ENCODE measurements around the gene NAALADL2.

GRCh38 chr3:175185903-175186302 lies 326.8 kb downstream of the NAALADL2 start:
- TF ChIP-seq CTCF (IDR thresholded peaks at IDR 0.05; ENCODE audit: control extremely low read depth in 1 of 3, insufficient read depth in 1 of 3, low read depth in 1 of 3, low read length in 3 of 3) (no peak), CBX5 (IDR thresholded peaks at IDR 0.05; ENCODE audit: low read depth, low read length) (no peak), EZH2 (IDR thresholded peaks at IDR 0.05; ENCODE audit: low read depth, low read length, severe bottlenecking) (no peak), RFX5 (IDR thresholded peaks at IDR 0.05; ENCODE audit: borderline replicate concordance, low read depth, low read length) (no peak), TAF1 (IDR thresholded peaks at IDR 0.05; ENCODE audit: low read depth, low read length) (no peak), POLR2A (IDR thresholded peaks at IDR 0.05; ENCODE audit: control extremely low read depth in 1 of 2, low read depth in 2 of 2, low read length in 2 of 2) (no peak), CHD2 (IDR thresholded peaks at IDR 0.05; ENCODE audit: low read length) (no peak), TBP (IDR thresholded peaks at IDR 0.05; ENCODE audit: low read depth, low read length) (no peak), CHD7 (IDR thresholded peaks at IDR 0.05; ENCODE audit: insufficient replicate concordance, low read length) (no peak), NRF1 (IDR thresholded peaks at IDR 0.05; ENCODE audit: low read depth, low read length) (no peak)
